PC-9 (cell line): ENCODE measurements around the gene HSD17B14.

Source experiments
- CTCF ChIP-seq: fragments of 200-600 bp; sonication (generic); conservative IDR thresholded peaks from 2 replicates; pipeline ENCODE4 v1.6.1; 2017; ENCODE audit warnings: mixed run types, antibody characterized with exemption, mild to moderate bottlenecking, moderate library complexity
- EZH2 ChIP-seq: fragments of 200-600 bp; sonication (generic); IDR thresholded peaks from 2 replicates; pipeline ENCODE4 v1.8.0; 2017; ENCODE audit warnings: antibody characterized with exemption, low read depth

GRCh38 chr19:48804496-48804895 is 31.8 kb downstream of the HSD17B14 start:
- TF ChIP-seq CTCF (no peak), EZH2 (no peak)
